Fibroblast of the conjunctiva (primary cell): ENCODE measurements around the gene PPP1R2C.

Experiments
- DNase-seq: peaks from one replicate; pipeline ENCODE4 v3.0.0-alpha.2; 2010; ENCODE audit warnings: low read depth

PPP1R2C gene

GRCh38 chrX:42778096-42778495 lies at the start of gene PPP1R2C:
TSS of gene PPP1R2C (minus strand) at chrX:42778163. CDS start at chrX:42778079, 84 bp downstream.
- no peak for DNase-seq

- DNase-seq, result no peak
These were observed 47.2 kb upstream of the PPP1R2C start for GRCh38 chrX:42825201-42825600.

GRCh38 chrX:42824541-42824940 lies 46.6 kb upstream of the PPP1R2C start:
- DNase-seq, result no peak

GRCh38 chrX:42823443-42823842 lies 45.5 kb upstream of the PPP1R2C start:
- DNase-seq, result no peak

GRCh38 chrX:42821803-42822443 lies 44.0 kb upstream of the PPP1R2C start:
- DNase-seq, result no peak

GRCh38 chrX:42818151-42818921 lies 40.4 kb upstream of the PPP1R2C start:
- no peak for DNase-seq

GRCh38 chrX:42809569-42809968 lies 31.6 kb upstream of the PPP1R2C start:
- no peak for DNase-seq

GRCh38 chrX:42807393-42807792 lies 29.4 kb upstream of the PPP1R2C start:
- no peak for DNase-seq

GRCh38 chrX:42804524-42804923 lies 26.6 kb upstream of the PPP1R2C start:
- DNase-seq, result no peak

GRCh38 chrX:42803320-42803719 lies 25.4 kb upstream of the PPP1R2C start:
- no peak for DNase-seq

- DNase-seq, result no peak
These were observed 19.8 kb upstream of the PPP1R2C start for GRCh38 chrX:42797651-42798269.

GRCh38 chrX:42783451-42783850 lies 5.5 kb upstream of the PPP1R2C start:
- DNase-seq, result no peak

GRCh38 chrX:42776195-42776594 lies 1.8 kb downstream of the PPP1R2C start:
- DNase-seq, result no peak

- DNase-seq, result no peak
These were observed 5.1 kb downstream of the PPP1R2C start for GRCh38 chrX:42772874-42773273.

GRCh38 chrX:42771506-42772335 lies 6.2 kb downstream of the PPP1R2C start:
- no peak for DNase-seq

- DNase-seq, result no peak
These were observed 7.4 kb downstream of the PPP1R2C start for GRCh38 chrX:42770566-42770965.

- no peak for DNase-seq
These were observed 18.1 kb downstream of the PPP1R2C start for GRCh38 chrX:42759881-42760280.

GRCh38 chrX:42755815-42756214 lies 22.1 kb downstream of the PPP1R2C start:
- peak; percentile 12 for DNase-seq

GRCh38 chrX:42754603-42755002 lies 23.4 kb downstream of the PPP1R2C start:
- no peak for DNase-seq

- DNase-seq, result no peak
These were observed 23.8 kb downstream of the PPP1R2C start for GRCh38 chrX:42754115-42754514.

GRCh38 chrX:42752730-42753129 lies 25.2 kb downstream of the PPP1R2C start:
- DNase-seq, result no peak

GRCh38 chrX:42751573-42751972 lies 26.4 kb downstream of the PPP1R2C start:
- DNase-seq, result no peak
